Left ventricle myocardium superior (tissue), 1 donor: Measurements from ENCODE around the gene PEAK1. TPM values are rescaled to one million over a fixed set of nuclear protein-coding genes. Genes with fewer than 3 reads are reported as not detected.

ENCODE experiments used
- ATAC-seq: fragments of 200-7000 bp; cut with Tn5 transposase; one replicate; pipeline ENCODE4 v1.9.1; 2020; ENCODE audit warnings: mild to moderate bottlenecking, moderate library complexity
- DNase-seq: peaks from one replicate; pipeline ENCODE4 v3.0.0-alpha.2; 2020
- intact Hi-C: fragments of 100-400 bp; cut with micrococcal nuclease; formaldehyde crosslinking; loops from one replicate; pipeline ENCODE4 v1.11.0; 2022
- total RNA-seq: library from RNA; stranded (reverse); fragmentation: NEBNext Ultra II Directional; extraction: Animal tissue kit (Norgen Biotek cat#: 25700); gene quantifications from one replicate; pipeline ENCODE4 v1.2.1, GENCODE V29; 2021
- donor health status: DM: no; HTN: yes; CAD: no; lungs with severe emphysema.

The PEAK1 gene
- total RNA-seq, 1 donor from 2014 or later, result 67.4 TPM

GRCh38 chr15:77097248-77097721 is 322.6 kb downstream of the PEAK1 start:
- no peak for DNase-seq
- intact Hi-C loops, result no loop called here
- no peak for ATAC-seq

GRCh38 chr15:77096541-77096940 is 323.4 kb downstream of the PEAK1 start:
- intact Hi-C loops, result no loop called here
- no peak for DNase-seq
- no peak for ATAC-seq

GRCh38 chr15:77096138-77096537 is 323.8 kb downstream of the PEAK1 start:
- intact Hi-C loops, result no loop called here
- no peak for ATAC-seq
- no peak for DNase-seq

- no peak for ATAC-seq
- intact Hi-C loops, result no loop called here
These were observed 325.4 kb downstream of the PEAK1 start for GRCh38 chr15:77094397-77095030.

GRCh38 chr15:77093436-77093835 is 326.5 kb downstream of the PEAK1 start:
- DNase-seq, result no peak
- ATAC-seq, result no peak
- intact Hi-C loops, result no loop called here

More at GRCh38 chr15:77094397-77095030, 325.4 kb downstream of the PEAK1 start:
- no peak for DNase-seq

GRCh38 chr15:77091097-77091496 is 328.8 kb downstream of the PEAK1 start:
- ATAC-seq (no peak), DNase-seq (no peak)
- intact Hi-C loops, result no loop called here

- DNase-seq (no peak), ATAC-seq (no peak)
- intact Hi-C loops, result no loop called here
These were observed 332.7 kb downstream of the PEAK1 start for GRCh38 chr15:77087213-77087612.

GRCh38 chr15:77085297-77085696 is 334.6 kb downstream of the PEAK1 start:
- intact Hi-C loops, result no loop called here
- DNase-seq (no peak), ATAC-seq (no peak)

- DNase-seq (no peak), ATAC-seq (no peak)
- intact Hi-C loops, result no loop called here
These were observed 335.5 kb downstream of the PEAK1 start for GRCh38 chr15:77084436-77084835.

GRCh38 chr15:77083381-77084160 is 336.3 kb downstream of the PEAK1 start:
- ATAC-seq (peak; percentile 99), DNase-seq (peak; percentile 85)
- intact Hi-C loops, result no loop called here

- DNase-seq, result no peak
- no peak for ATAC-seq
These were observed 337.9 kb downstream of the PEAK1 start for GRCh38 chr15:77081971-77082370.

GRCh38 chr15:77076323-77076915 is 343.5 kb downstream of the PEAK1 start:
- intact Hi-C loops, result no loop called here

More at GRCh38 chr15:77081971-77082370, 337.9 kb downstream of the PEAK1 start:
- intact Hi-C loops, result no loop called here

GRCh38 chr15:77075528-77075927 is 344.4 kb downstream of the PEAK1 start:
- intact Hi-C loops, result no loop called here
- DNase-seq (no peak), ATAC-seq (no peak)

More at GRCh38 chr15:77076323-77076915, 343.5 kb downstream of the PEAK1 start:
- DNase-seq (no peak), ATAC-seq (no peak)

GRCh38 chr15:77074350-77074749 is 345.6 kb downstream of the PEAK1 start:
- DNase-seq (no peak), ATAC-seq (no peak)
- intact Hi-C loops, result no loop called here

- DNase-seq (no peak), ATAC-seq (no peak)
- intact Hi-C loops, result no loop called here
These were observed 348.3 kb downstream of the PEAK1 start for GRCh38 chr15:77071305-77072223.

GRCh38 chr15:77070495-77071304 is 349.2 kb downstream of the PEAK1 start, which contains the start of gene TSPAN3:
TSS of gene TSPAN3 (minus strand) at chr15:77071109. CDS start at chr15:77070954, 155 bp downstream.
- ATAC-seq (peak; percentile 98), DNase-seq (peak; percentile 96)
- intact Hi-C loops, result no loop called here

GRCh38 chr15:77070180-77070494 is 349.8 kb downstream of the PEAK1 start:
- ATAC-seq (no peak), DNase-seq (no peak)
- intact Hi-C loops, result no loop called here

- intact Hi-C loops, result no loop called here
- DNase-seq (no peak), ATAC-seq (no peak)
These were observed 350.3 kb downstream of the PEAK1 start for GRCh38 chr15:77069521-77070121.
